B cell (primary cell): Measurements from ENCODE around the gene UBA5. TPM values are rescaled to one million over a fixed set of nuclear protein-coding genes. Genes with fewer than 3 reads are reported as not detected.

Source experiments
- ATAC-seq: fragments of 200-7000 bp; cut with Tn5 transposase; one replicate; pipeline ENCODE4 v1.10.0; 2021; ENCODE audit warnings: low read depth, mild to moderate bottlenecking, moderate number of reproducible peaks, moderate library complexity
- CTCF ChIA-PET: fragments of 350-600 bp; sonication (Branson Sonifier 250); formaldehyde crosslinking; loops from one replicate; lab custom pipeline; 2021; ENCODE audit warnings: antibody characterized with exemption, inconsistent platforms; lab: Charles Lee
- POLR2A ChIA-PET: fragments of 350-600 bp; sonication (Branson Sonifier 250); formaldehyde crosslinking; loops from one replicate; lab custom pipeline; 2021; ENCODE audit warnings: antibody characterized with exemption; lab: Charles Lee
- DNase-seq: peaks from one replicate; pipeline ENCODE4 v3.0.0; 2013
- H2AFZ ChIP-seq: 2 replicates; pipeline ENCODE4 v1.6.1; 2012; ENCODE audit warnings: mild to moderate bottlenecking, low read depth, low read length; ENCODE audit not compliant: insufficient read depth, poor library complexity, severe bottlenecking
- H3K27ac ChIP-seq, 2 donors: 1 replicate in 1 of 2; 2 replicates in 1 of 2; pipeline ENCODE4 v1.5.1; 2012 to 2013; ENCODE audit warnings: low read length in 2 of 2, mild to moderate bottlenecking in 2 of 2, moderate library complexity in 1 of 2
- H3K27me3 ChIP-seq, 4 experiments: fragments of 200-600 bp in 1 of 4; sonication (generic) in 1 of 4; replicated peaks in 1 of 4; 1 replicate in 2 of 4; 2 replicates in 2 of 4; pipeline versions ENCODE4 v1.6.1 to v1.7.0; 2013 to 2016; ENCODE audit warnings: low read length in 3 of 4, mild to moderate bottlenecking in 2 of 4, mixed read lengths in 1 of 4, moderate library complexity in 1 of 4; ENCODE audit not compliant: insufficient read depth in 4 of 4, control insufficient read depth in 3 of 4; ENCODE audit errors: control extremely low read depth in 1 of 4
- H3K36me3 ChIP-seq, 2 experiments: replicated peaks in 1 of 2; 1 replicate in 1 of 2; 2 replicates in 1 of 2; pipeline versions ENCODE4 v1.6.1 to v1.7.1; 2013; ENCODE audit warnings: low read length in 1 of 2; ENCODE audit not compliant: insufficient read depth in 2 of 2, control insufficient read depth in 1 of 2; ENCODE audit errors: control extremely low read depth in 1 of 2, extremely low read depth in 1 of 2
- H3K4me1 ChIP-seq, 2 donors: fragments of 200-600 bp in 1 of 2; sonication (generic) in 1 of 2; 1 replicate in 1 of 2; 2 replicates in 1 of 2; pipeline versions ENCODE4 v1.5.1 to v1.6.1; 2013 to 2017; ENCODE audit warnings: low read length in 2 of 2; ENCODE audit not compliant: control insufficient read depth in 2 of 2, insufficient read depth in 2 of 2
- H3K4me2 ChIP-seq: replicated peaks from 2 replicates; pipeline ENCODE3; 2012; ENCODE audit warnings: mild to moderate bottlenecking, low read depth, low read length; ENCODE audit not compliant: poor library complexity, severe bottlenecking
- H3K4me3 ChIP-seq, 5 experiments: fragments of 200-600 bp in 1 of 5; sonication (generic) in 1 of 5; 1 replicate in 3 of 5; 2 replicates in 2 of 5; pipeline versions ENCODE4 v1.5.1 to v1.7.0; 2011 to 2016; ENCODE audit warnings: low read length in 4 of 5, mild to moderate bottlenecking in 4 of 5, low read depth in 2 of 5, control low read depth in 1 of 5, moderate library complexity in 1 of 5; ENCODE audit not compliant: insufficient read depth in 1 of 5; ENCODE audit errors: control extremely low read depth in 1 of 5, extremely low read depth in 1 of 5
- H3K79me2 ChIP-seq: fragments of 200-600 bp; sonication (generic); one replicate; pipeline ENCODE4 v1.6.0; 2016; ENCODE audit warnings: low read length; ENCODE audit not compliant: control insufficient read depth, insufficient read depth
- H3K9ac ChIP-seq: fragments of 200-600 bp; sonication (generic); 2 replicates; pipeline ENCODE4 v1.6.1; 2017; ENCODE audit warnings: mild to moderate bottlenecking, low read length, moderate library complexity
- H3K9me3 ChIP-seq, 3 donors: one replicate each; pipeline versions ENCODE4 v1.6.1 to v1.7.1; 2013; ENCODE audit warnings: low read length in 2 of 3; ENCODE audit not compliant: control insufficient read depth in 2 of 3, insufficient read depth in 1 of 3; ENCODE audit errors: control extremely low read depth in 1 of 3
- H4K20me1 ChIP-seq: 2 replicates; pipeline ENCODE4 v1.6.0; 2012; ENCODE audit warnings: mild to moderate bottlenecking, low read length; ENCODE audit not compliant: insufficient read depth, control insufficient read depth, poor library complexity, severe bottlenecking
- H3K27ac Mint-ChIP-seq: one replicate; pipeline ENCODE4 v1.8.0; 2021; ENCODE audit warnings: mixed read lengths
- H3K27me3 Mint-ChIP-seq: one replicate; pipeline ENCODE4 v1.8.0; 2021; ENCODE audit warnings: mixed read lengths
- H3K4me1 Mint-ChIP-seq: one replicate; pipeline ENCODE4 v1.8.0; 2021; ENCODE audit warnings: mixed read lengths
- H3K4me3 Mint-ChIP-seq: one replicate; pipeline ENCODE4 v1.8.0; 2021; ENCODE audit warnings: mixed read lengths
- H3K9me3 Mint-ChIP-seq: one replicate; pipeline ENCODE4 v1.8.0; 2022; ENCODE audit warnings: mixed read lengths; ENCODE audit not compliant: insufficient read depth
- CTCF ChIP-seq: fragments of 200-600 bp; IDR thresholded peaks from one replicate; pipeline ENCODE4 v1.8.0; 2022; ENCODE audit warnings: antibody characterized with exemption, mild to moderate bottlenecking
- EZH2 ChIP-seq: IDR thresholded peaks from 2 replicates; pipeline ENCODE4 v1.6.1; 2012; ENCODE audit warnings: borderline replicate concordance, low read depth, mild to moderate bottlenecking, moderate library complexity, low read length; ENCODE audit not compliant: insufficient read depth, poor library complexity, severe bottlenecking
- WGBS: methylation state at CpG from one replicate; pipeline ENCODE4 v1.1.5; 2013; ENCODE audit warnings: missing lambda C conversion rate; ENCODE audit not compliant: insufficient coverage; 5-methylcytosine and 5-hydroxymethylcytosine counted together
- intact Hi-C: fragments of 100-400 bp; cut with micrococcal nuclease; formaldehyde crosslinking; loops from one replicate; pipeline ENCODE4 v1.10.0; 2022
- polyA plus RNA-seq: library from polyadenylated mRNA; depleted of rRNA; stranded (reverse); fragments of >200 nt; gene quantifications from 2 replicates; pipeline ENCODE4 v1.2.3, GENCODE V29; 2012
- total RNA-seq, 2 donors: library from RNA; stranded (reverse); fragments of 120-200 nt in 1 of 2; gene quantifications; 1 replicate in 1 of 2; 2 replicates in 1 of 2; pipeline versions ENCODE4 v1.2.3 to v1.2.4, GENCODE V29; 2013 to 2022

The UBA5 gene
- total and polyA plus RNA-seq, 2 donors (not counting 1 experiment from before 2014, with no cell fraction given) = 17.4 to 41.0 TPM

- no peaks in the 10 kb centered on the region for H3K9me3 Mint-ChIP-seq
- Histone ChIP-seq H3K79me2 (no peaks in the 10 kb centered on the region), H4K20me1 (no peaks in the 10 kb centered on the region), H3K36me3 (peaks cover 1 to 16% of the 10 kb centered on the region in 2 experiments), H3K9ac (no peak overlapping the region), H3K4me1 (no peaks in the 10 kb centered on the region), H3K4me3 (no peak overlapping the region), H2AFZ (no peak overlapping the region), H3K9me3 (no peaks in the 10 kb centered on the region), H3K4me2 (no peak overlapping the region), H3K27me3 (no peaks in the 10 kb centered on the region), H3K27ac (no peak overlapping the region)
- peak; percentile 54 for DNase-seq
- no peak overlapping the region for H3K4me3 Mint-ChIP-seq
- ChIA-PET CTCF (interaction anchor here (0.6 to 6.0 kb wide), 12 partner anchors 11 to 290 kb away, joined by 3 to 86 read pairs (median 6); no protein-coding TSS in a partner anchor), POLR2A (no interaction called here)
- no peaks in the 10 kb centered on the region for H3K27me3 Mint-ChIP-seq
- no peak for ATAC-seq
- no peak for TF ChIP-seq EZH2
- TF ChIP-seq CTCF = peak; percentile 89
- 100% methylated on average over 2 of the region's 5 CpGs for WGBS
- H3K27ac Mint-ChIP-seq = no peak overlapping the region
- peaks cover 2% of the 10 kb centered on the region for H3K4me1 Mint-ChIP-seq
- intact Hi-C loops = loop anchor here (1.0 kb wide), 2 partner anchors 106 to 290 kb away; no protein-coding TSS in a partner anchor
These were observed 18.1 kb upstream of the UBA5 start for GRCh38 chr3:132641837-132642538.

DNA sequence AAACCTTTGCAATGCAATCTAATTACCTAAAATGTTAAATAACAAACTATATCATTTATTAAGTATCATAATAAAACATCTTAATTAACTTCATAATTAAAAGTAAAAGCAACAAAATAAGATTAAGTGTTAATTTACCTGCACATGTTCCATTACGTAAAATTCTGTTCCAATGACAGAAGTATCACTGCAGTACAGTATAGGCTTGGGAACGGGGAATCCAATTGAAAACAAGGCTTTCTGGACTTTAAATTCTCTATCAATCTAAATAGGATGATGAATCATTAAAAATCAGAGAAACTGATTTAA, 17.6 kb upstream of the UBA5 start:
- H3K27ac ChIP-seq = no peak overlapping the region
- no peaks in the 10 kb centered on the region for H3K9me3 Mint-ChIP-seq
- intact Hi-C loops = loop anchor here (1.0 kb wide), 2 partner anchors 106 to 290 kb away; no protein-coding TSS in a partner anchor
- H3K9ac ChIP-seq = no peak overlapping the region
- H3K4me3 ChIP-seq = no peak overlapping the region
- CTCF ChIA-PET = interaction anchor here (0.7 to 6.0 kb wide), 13 partner anchors 10 to 291 kb away, joined by 3 to 86 read pairs (median 5); no protein-coding TSS in a partner anchor
- no peaks in the 10 kb centered on the region for H3K79me2 ChIP-seq
- no peaks in the 10 kb centered on the region for H3K27me3 Mint-ChIP-seq
- peak; percentile 41 for TF ChIP-seq CTCF
- TF ChIP-seq EZH2 = no peak
- ATAC-seq = no peak
- no peaks in the 10 kb centered on the region for H4K20me1 ChIP-seq
- peaks cover 1 to 16% of the 10 kb centered on the region in 2 experiments for H3K36me3 ChIP-seq
- H3K27ac Mint-ChIP-seq = no peak overlapping the region
- H3K4me2 ChIP-seq = no peak overlapping the region
- H3K9me3 ChIP-seq = no peaks in the 10 kb centered on the region
- DNase-seq = no peak
- H3K4me1 ChIP-seq = no peaks in the 10 kb centered on the region
- WGBS = no CpG with 5 or more reads among the region's 2 CpGs
- H3K4me3 Mint-ChIP-seq = no peak overlapping the region
- POLR2A ChIA-PET = no interaction called here
- H3K27me3 ChIP-seq = no peaks in the 10 kb centered on the region
- no peak overlapping the region for H2AFZ ChIP-seq
- peaks cover 6% of the 10 kb centered on the region for H3K4me1 Mint-ChIP-seq
